GM21723 (cell line): ENCODE data around the gene PRR19.

Source experiments
- ATAC-seq: cut with Tn5 transposase; IDR thresholded peaks from one replicate; pipeline ENCODE4 v1.9.1; 2021; ENCODE audit warnings: mild to moderate bottlenecking, moderate library complexity; ENCODE audit not compliant: unreplicated experiment

The PRR19 gene

GRCh38 chr19:42271045-42271419 lies 30.9 kb upstream of the PRR19 start:
- no peak for ATAC-seq

- no peak for ATAC-seq
Observed at GRCh38 chr19:42271861-42272534, 29.9 kb upstream of the PRR19 start.

GRCh38 chr19:42272535-42272897 lies 29.4 kb upstream of the PRR19 start:
- no peak for ATAC-seq

GRCh38 chr19:42272989-42273406 lies 28.9 kb upstream of the PRR19 start:
- no peak for ATAC-seq

- no peak for ATAC-seq
Observed at GRCh38 chr19:42273407-42274064, 28.4 kb upstream of the PRR19 start.

GRCh38 chr19:42274065-42274682 lies 27.8 kb upstream of the PRR19 start:
- ATAC-seq = no peak

- no peak for ATAC-seq
Observed at GRCh38 chr19:42275103-42275502, 26.8 kb upstream of the PRR19 start.

GRCh38 chr19:42275517-42275916 lies 26.4 kb upstream of the PRR19 start:
- ATAC-seq = no peak

- ATAC-seq = no peak
Observed at GRCh38 chr19:42276284-42276683, 25.6 kb upstream of the PRR19 start.

- ATAC-seq = no peak
Observed at GRCh38 chr19:42276821-42277220, 25.1 kb upstream of the PRR19 start.

GRCh38 chr19:42277821-42278451 lies 24.0 kb upstream of the PRR19 start:
- ATAC-seq = no peak

- ATAC-seq = no peak
Observed at GRCh38 chr19:42278452-42279154, 23.3 kb upstream of the PRR19 start.

- ATAC-seq = no peak
Observed at GRCh38 chr19:42279155-42279901, 22.6 kb upstream of the PRR19 start.

GRCh38 chr19:42279902-42280814 lies 21.8 kb upstream of the PRR19 start:
- peak; percentile 40 for ATAC-seq

GRCh38 chr19:42280815-42281145 lies 21.2 kb upstream of the PRR19 start:
- ATAC-seq = no peak

GRCh38 chr19:42281146-42281826 lies 20.6 kb upstream of the PRR19 start:
- ATAC-seq = no peak

GRCh38 chr19:42281827-42282762 lies 19.8 kb upstream of the PRR19 start:
- ATAC-seq = no peak

GRCh38 chr19:42282819-42283187 lies 19.1 kb upstream of the PRR19 start:
- no peak for ATAC-seq
